Activated CD8-positive, alpha-beta memory T cell treated with anti-CD3 and anti-CD28 coated beads for 36 hours (primary cell): Measurements from ENCODE around the gene EED. TPM values are rescaled to one million over a fixed set of nuclear protein-coding genes. Genes with fewer than 3 reads are reported as not detected.
"Not testable (repeated sequence)": the region's sequence is repeated elsewhere in the genome, so short reads cannot be mapped to it uniquely, and the experiment has no call there.

Experiments used
- CTCF ChIA-PET: fragments of 350-600 bp; sonication (Branson Sonifier 250); formaldehyde crosslinking; loops from one replicate; lab custom pipeline; 2021; ENCODE audit warnings: antibody characterized with exemption; lab: Charles Lee
- POLR2A ChIA-PET: fragments of 350-600 bp; sonication (Branson Sonifier 250); formaldehyde crosslinking; loops from one replicate; lab custom pipeline; 2021; ENCODE audit warnings: antibody characterized with exemption; lab: Charles Lee
- total RNA-seq, 2 experiments: library from RNA; stranded (reverse); gene quantifications; one replicate each; pipeline ENCODE4 v1.2.3, GENCODE V29; 2021

Gene EED
- total RNA-seq, 2 experiments from 2014 or later = 173 TPM

DNA sequence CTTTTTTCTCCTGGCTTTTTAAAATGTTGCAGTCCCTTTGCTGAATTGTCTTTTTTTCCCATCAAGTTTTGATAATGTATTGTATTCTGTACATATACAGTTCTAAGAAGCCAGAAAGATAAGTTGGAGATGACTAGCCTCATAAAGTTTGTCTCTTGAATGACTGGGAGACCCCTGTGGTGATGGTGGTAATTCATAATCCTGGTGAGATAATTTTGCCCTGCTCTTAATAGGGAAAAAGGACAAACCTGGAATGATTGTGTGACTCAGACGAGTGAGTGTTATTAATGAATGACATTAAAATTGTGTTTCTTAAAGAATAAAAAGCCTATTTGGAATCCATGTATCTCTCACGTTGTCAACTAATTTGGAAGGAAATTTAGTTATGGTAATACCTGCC, 58.7 kb downstream of the EED start:
- ChIA-PET POLR2A (no interaction called here), CTCF (no interaction called here)

GRCh38 chr11:86308710-86309109, 64.2 kb downstream of the EED start:
- POLR2A ChIA-PET, CTCF ChIA-PET: not testable (repeated sequence)

DNA sequence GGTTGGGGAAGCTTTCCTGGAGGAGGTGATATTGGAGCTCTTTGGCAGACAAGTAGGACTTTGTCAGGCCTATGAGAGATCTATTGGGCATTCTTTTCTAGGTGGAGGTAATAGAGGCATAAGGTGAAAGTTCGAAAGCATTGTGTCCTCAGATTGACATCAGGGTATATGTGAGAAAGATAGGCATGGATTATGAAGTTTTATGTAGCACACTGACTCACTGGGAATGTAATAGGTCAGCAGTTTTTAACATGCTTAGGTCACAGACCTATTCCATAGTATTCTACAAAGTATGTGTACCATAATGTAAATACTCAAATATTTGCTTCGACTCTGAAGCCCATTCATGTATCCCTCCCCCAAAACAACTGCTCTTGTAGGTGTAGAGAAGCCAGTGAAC, 69.2 kb downstream of the EED start:
- POLR2A ChIA-PET = no interaction called here
- CTCF ChIA-PET = no interaction called here

DNA sequence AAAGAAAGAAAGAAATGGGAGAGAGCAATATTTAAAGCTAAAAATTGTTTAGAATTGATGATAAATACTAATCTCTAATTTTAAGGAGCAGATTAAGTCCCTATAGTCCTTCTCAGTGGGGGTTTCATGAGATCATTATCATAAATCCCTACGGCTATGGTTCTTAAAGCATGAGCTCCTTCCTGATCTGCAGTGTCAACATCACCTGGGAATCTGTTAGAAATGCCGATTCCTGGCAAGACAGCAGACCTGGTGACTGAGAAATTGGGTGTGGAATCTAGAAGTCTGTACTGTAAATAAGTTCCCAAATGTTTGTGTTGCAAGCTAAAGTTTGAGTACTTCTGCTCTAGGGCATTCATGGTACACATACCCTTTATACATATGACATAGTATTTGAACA, 70.1 kb downstream of the EED start:
- ChIA-PET CTCF (no interaction called here), POLR2A (no interaction called here)

Other genes starting within 250 kb of the EED start
- gene PICALM, start 175.7 kb upstream of the EED start, total RNA-seq = 10 to 100 TPM; 91.1 to 92.2 TPM
- 10 to 100 TPM; 53.5 to 54.9 TPM for gene HIKESHI, start 57.5 kb downstream of the EED start, total RNA-seq
- gene CCDC81, start 130.1 kb downstream of the EED start, total RNA-seq = under 1 TPM; 0.13 to 0.32 TPM